Activated naive CD8-positive, alpha-beta T cell treated with anti-CD3 and anti-CD28 coated beads for 36 hours (primary cell): ENCODE results near the gene HBM. TPM values are rescaled to one million over a fixed set of nuclear protein-coding genes. Genes with fewer than 3 reads are reported as not detected.
"Not testable (repeated sequence)": the region's sequence is repeated elsewhere in the genome, so short reads cannot be mapped to it uniquely, and the experiment has no call there.

ENCODE experiments used
- DNase-seq: peaks from one replicate; pipeline ENCODE4 v3.0.0; 2021
- H3K27ac Mint-ChIP-seq: one replicate; pipeline ENCODE4 v1.8.0; 2022; ENCODE audit warnings: mild to moderate bottlenecking, moderate library complexity, mixed read lengths
- H3K27me3 Mint-ChIP-seq: one replicate; pipeline ENCODE4 v1.8.0; 2022; ENCODE audit warnings: mild to moderate bottlenecking, mixed read lengths
- H3K36me3 Mint-ChIP-seq: one replicate; pipeline ENCODE4 v1.8.0; 2021; ENCODE audit warnings: mild to moderate bottlenecking, mixed read lengths
- H3K4me1 Mint-ChIP-seq: one replicate; pipeline ENCODE4 v1.8.0; 2021; ENCODE audit warnings: mixed read lengths
- H3K4me3 Mint-ChIP-seq: one replicate; pipeline ENCODE4 v1.8.0; 2022; ENCODE audit warnings: mild to moderate bottlenecking, moderate library complexity, mixed read lengths
- H3K9me3 Mint-ChIP-seq: one replicate; pipeline ENCODE4 v1.8.0; 2022; ENCODE audit warnings: mixed read lengths
- total RNA-seq, 2 experiments: library from RNA; stranded (reverse); gene quantifications; one replicate each; pipeline ENCODE4 v1.2.3, GENCODE V29; 2021

Gene HBM
- total RNA-seq, 2 experiments from 2014 or later = not detected

DNA sequence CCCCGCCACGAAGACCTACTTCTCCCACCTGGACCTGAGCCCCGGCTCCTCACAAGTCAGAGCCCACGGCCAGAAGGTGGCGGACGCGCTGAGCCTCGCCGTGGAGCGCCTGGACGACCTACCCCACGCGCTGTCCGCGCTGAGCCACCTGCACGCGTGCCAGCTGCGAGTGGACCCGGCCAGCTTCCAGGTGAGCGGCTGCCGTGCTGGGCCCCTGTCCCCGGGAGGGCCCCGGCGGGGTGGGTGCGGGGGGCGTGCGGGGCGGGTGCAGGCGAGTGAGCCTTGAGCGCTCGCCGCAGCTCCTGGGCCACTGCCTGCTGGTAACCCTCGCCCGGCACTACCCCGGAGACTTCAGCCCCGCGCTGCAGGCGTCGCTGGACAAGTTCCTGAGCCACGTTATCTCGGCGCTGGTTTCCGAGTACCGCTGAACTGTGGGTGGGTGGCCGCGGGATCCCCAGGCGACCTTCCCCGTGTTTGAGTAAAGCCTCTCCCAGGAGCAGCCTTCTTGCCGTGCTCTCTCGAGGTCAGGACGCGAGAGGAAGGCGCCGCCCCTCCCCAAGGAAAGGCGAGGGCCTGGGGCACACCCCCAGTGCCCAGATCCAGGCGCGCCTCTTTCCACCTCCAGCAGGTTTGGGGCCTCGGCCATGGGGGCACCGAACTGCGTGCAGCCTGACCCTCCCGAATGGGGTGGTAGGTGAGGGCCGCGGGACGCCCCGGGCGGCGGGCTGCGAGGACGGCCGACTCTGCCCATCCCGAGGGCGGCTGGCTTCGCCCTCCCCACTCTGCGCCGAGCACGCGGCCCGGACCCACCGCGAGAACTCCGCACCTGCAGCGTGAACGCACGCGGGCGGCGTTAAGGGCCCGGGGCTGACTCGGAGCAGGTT is 15.1 kb downstream of the HBM start:
- Mint-ChIP-seq H3K9me3 (no peaks in the 10 kb centered on the region), H3K36me3 (peaks cover 6% of the 10 kb centered on the region), H3K27ac (no peak overlapping the region), H3K4me3 (peak overlapping the region; percentile 42), H3K27me3 (peaks cover 29% of the 10 kb centered on the region), H3K4me1 (peaks cover 6% of the 10 kb centered on the region)
- DNase-seq = peak; percentile 88

DNA sequence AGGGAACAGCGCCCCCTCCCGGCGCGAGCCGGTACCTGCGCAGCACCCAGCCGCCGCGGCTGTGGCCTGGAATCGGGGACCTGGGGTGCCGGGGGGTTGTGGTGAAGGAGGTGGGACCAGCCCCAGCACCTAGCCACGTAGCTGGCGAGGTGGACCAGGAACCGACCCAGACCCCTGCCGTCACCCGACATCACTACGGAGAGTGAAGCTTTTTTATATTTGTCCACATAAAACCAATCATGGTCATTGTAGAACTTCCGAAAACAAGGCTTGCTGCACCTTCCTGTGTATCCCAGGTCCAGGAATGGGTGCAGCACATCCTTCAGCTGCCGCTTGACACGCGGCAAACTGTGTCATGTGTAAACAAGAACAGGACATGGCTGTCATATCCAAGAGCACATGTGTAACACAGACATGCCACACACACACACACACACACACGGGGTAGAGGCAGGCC is 15.8 kb downstream of the HBM start:
- Mint-ChIP-seq H3K9me3 (no peaks in the 10 kb centered on the region), H3K4me1 (peaks cover 6% of the 10 kb centered on the region), H3K27me3 (peaks cover 29% of the 10 kb centered on the region), H3K4me3 (no peak overlapping the region), H3K27ac (no peak overlapping the region), H3K36me3 (peaks cover 6% of the 10 kb centered on the region)
- no peak for DNase-seq

DNA sequence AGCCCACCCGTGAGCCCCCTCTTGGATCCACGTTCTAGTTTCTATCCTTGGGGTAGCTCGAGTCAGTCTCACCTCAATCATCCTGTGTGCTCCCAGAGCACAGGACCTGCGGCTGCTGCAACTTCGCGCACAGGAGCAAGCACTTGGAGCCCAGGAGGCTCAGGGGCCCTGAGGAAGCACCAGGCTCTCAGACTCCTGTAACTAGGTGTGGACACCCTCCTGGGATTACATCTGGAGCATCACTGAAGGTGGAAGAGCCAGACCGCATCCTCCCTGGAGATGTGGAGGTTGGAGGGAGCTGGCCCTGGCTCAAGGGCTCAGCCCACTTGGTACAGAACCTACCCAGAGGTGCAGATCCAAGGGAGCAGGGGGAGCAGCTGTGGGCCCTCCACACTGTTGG is 17.2 kb downstream of the HBM start:
- H3K27me3 Mint-ChIP-seq = peaks cover 20% of the 10 kb centered on the region
- no peaks in the 10 kb centered on the region for H3K4me1 Mint-ChIP-seq
- H3K36me3 Mint-ChIP-seq = peaks cover 13% of the 10 kb centered on the region
- no peaks in the 10 kb centered on the region for H3K9me3 Mint-ChIP-seq
- no peak overlapping the region for H3K27ac Mint-ChIP-seq
- no peak overlapping the region for H3K4me3 Mint-ChIP-seq
- DNase-seq = no peak

DNA sequence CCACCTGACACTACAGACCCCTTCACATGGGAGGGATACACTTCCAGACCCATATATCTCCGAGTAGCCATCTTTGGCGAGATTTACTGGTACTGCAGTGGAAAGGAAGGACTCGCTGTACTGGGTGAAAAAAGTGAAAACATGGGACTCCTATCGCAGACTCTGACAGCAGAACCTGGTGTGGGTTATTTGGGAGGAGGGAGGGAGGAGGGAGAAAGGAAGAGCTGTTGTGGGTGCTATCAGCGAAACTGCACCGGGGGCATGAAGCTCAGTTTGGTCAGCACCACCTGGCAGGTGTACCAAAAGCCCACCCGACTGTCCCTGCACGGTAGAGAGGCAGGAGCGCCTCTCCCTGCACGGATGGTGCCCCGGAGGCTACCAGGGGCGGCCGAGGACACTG is 19.4 kb downstream of the HBM start:
- H3K4me3 Mint-ChIP-seq = no peak overlapping the region
- H3K27ac Mint-ChIP-seq = no peak overlapping the region
- H3K27me3 Mint-ChIP-seq = no peaks in the 10 kb centered on the region
- H3K36me3 Mint-ChIP-seq = peaks cover 27% of the 10 kb centered on the region
- H3K9me3 Mint-ChIP-seq = no peaks in the 10 kb centered on the region
- H3K4me1 Mint-ChIP-seq = peaks cover 6% of the 10 kb centered on the region
- DNase-seq = no peak

DNA sequence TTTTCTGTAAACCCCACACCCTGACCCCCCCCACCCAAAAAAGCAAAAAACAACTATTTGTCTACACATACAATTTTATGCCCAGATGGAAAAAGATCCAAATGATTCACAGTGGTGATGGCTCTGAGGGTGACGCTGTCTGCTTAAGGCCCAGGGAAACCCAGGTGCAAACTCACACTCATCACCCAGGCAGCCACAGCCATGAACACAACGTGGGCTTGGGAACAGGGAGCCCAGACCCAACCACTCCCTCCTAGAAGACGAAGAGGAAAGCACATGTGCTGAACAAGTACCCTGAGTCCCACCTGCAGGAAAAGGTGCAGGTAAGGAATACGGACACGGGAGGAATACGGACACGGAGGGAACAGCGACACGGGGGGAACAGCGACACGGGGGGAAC is 19.9 kb downstream of the HBM start:
- no peaks in the 10 kb centered on the region for H3K27me3 Mint-ChIP-seq
- peaks cover 27% of the 10 kb centered on the region for H3K36me3 Mint-ChIP-seq
- peaks cover 6% of the 10 kb centered on the region for H3K4me1 Mint-ChIP-seq
- no peak for DNase-seq
- no peak overlapping the region for H3K27ac Mint-ChIP-seq
- H3K9me3 Mint-ChIP-seq = no peaks in the 10 kb centered on the region
- no peak overlapping the region for H3K4me3 Mint-ChIP-seq

DNA sequence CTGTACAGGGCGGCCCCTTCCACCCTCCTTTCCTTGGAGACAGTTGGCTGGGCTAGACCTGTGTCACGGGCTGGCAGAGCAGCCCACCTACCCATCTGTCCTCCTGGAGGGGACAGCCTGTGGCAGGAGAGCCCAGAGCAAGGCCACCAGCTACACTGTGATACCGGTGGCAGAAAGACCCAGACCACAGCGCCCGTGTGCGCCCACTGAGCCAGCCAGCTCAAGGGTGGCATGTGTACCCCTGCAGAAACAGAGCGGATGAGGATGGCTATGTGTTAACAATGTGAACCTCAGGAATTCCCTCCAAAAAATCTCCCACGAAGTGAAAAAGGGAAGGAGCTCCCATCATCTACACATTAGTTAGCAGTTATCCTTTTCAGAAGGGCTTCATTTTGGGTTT is 21.6 kb downstream of the HBM start:
- H3K4me1 Mint-ChIP-seq = peaks cover 6% of the 10 kb centered on the region
- no peaks in the 10 kb centered on the region for H3K9me3 Mint-ChIP-seq
- no peak overlapping the region for H3K27ac Mint-ChIP-seq
- no peak for DNase-seq
- no peaks in the 10 kb centered on the region for H3K27me3 Mint-ChIP-seq
- no peak overlapping the region for H3K4me3 Mint-ChIP-seq
- H3K36me3 Mint-ChIP-seq = peaks cover 29% of the 10 kb centered on the region

DNA sequence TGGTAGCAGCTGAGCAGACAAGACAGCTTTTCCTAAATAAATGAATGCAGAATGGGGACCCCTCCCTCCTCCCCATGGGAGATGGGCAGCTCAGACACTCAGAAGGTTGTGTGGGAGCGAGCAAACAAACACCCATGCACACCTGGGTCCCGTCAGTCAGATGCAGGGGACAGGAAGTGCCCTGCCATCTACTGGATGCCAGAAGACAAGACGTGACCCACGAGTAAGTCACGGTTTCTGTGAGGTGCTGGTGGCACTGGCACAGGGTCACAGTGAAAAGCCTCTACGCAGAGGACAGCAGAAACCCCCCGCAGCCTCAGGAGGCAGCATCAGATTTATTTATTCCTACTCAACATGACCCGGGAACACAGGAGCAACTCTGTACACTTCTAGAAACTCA is 22.9 kb downstream of the HBM start:
- no peak overlapping the region for H3K4me3 Mint-ChIP-seq
- no peaks in the 10 kb centered on the region for H3K27me3 Mint-ChIP-seq
- H3K4me1 Mint-ChIP-seq = peaks cover 6% of the 10 kb centered on the region
- H3K36me3 Mint-ChIP-seq = peaks cover 33% of the 10 kb centered on the region
- no peak overlapping the region for H3K27ac Mint-ChIP-seq
- peak; percentile 30 for DNase-seq
- H3K9me3 Mint-ChIP-seq = no peaks in the 10 kb centered on the region

DNA sequence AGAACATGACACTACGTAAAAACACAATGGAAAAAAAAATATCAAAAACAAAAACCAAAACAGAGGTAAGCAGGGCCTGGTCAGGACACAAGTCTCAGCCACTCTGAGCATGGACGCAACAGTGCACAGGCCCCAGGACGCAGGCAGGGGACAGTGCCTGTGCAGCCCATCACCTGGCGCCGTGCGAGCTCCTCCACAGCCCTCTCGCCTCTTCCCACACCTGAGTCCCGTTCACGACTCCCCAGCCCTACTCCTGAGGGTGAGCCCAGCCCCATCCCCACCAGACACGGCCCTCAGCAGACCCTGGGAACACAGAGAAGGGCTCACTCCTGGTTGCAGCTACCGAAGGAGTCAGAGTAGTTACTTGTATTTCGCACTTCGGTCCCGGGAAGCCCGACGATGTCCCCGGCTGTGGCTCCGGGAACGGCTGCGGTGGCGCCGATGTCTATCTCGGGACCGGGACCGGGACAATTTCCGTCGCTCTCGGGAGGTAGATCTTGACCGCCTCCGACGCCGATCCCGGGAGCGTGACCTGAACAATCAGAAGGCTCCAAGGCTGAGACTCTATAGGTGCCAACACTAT is 23.9 kb downstream of the HBM start:
- Mint-ChIP-seq H3K9me3 (no peaks in the 10 kb centered on the region), H3K27ac (no peak overlapping the region), H3K4me3 (no peak overlapping the region), H3K27me3 (no peaks in the 10 kb centered on the region), H3K36me3 (peaks cover 33% of the 10 kb centered on the region), H3K4me1 (peaks cover 6% of the 10 kb centered on the region)
- DNase-seq = no peak

DNA sequence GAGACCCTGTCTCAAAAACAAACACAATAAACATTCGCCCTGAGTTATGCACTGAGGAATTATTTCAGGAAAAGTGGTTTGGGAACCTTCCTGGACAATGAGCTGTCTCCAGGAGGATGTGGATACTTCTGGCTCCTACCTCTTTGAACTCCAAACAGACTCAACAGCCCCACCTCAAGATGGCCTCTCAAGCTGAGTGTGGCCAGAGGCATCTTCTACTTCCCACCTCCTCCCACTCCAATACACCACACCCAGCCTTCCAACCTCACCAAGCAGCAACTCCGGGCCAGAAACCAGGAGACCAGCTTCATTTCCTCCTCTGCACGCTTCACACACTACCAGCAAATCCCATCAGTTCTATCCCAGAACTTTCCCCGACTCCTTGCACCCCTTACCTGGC is 26.1 kb downstream of the HBM start:
- Mint-ChIP-seq H3K4me3 (no peak overlapping the region), H3K27me3 (no peaks in the 10 kb centered on the region), H3K4me1 (peaks cover 6% of the 10 kb centered on the region), H3K27ac (no peak overlapping the region), H3K9me3 (no peaks in the 10 kb centered on the region), H3K36me3 (peaks cover 30% of the 10 kb centered on the region)
- no peak for DNase-seq

DNA sequence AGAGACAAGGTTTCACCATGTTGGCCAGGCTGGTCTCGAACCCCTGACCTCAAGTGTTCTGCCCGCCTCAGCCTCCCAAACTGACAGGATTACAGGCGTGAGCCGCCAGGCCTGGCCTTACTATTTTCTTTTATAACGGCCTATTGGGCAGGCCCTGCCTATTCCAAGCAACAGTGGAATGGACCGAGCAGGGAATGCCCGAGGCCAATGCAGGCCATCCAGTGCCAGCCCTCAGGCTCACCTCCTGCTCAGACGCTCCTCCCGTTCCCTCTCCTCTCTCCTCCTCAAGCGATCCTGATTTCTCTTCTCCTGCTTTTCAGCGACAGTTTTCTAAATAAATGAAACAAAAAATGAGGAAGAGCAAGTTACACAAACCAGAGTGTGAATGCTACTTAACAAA is 26.9 kb downstream of the HBM start:
- no peak overlapping the region for H3K4me3 Mint-ChIP-seq
- H3K36me3 Mint-ChIP-seq = peaks cover 24% of the 10 kb centered on the region
- H3K9me3 Mint-ChIP-seq = no peaks in the 10 kb centered on the region
- H3K4me1 Mint-ChIP-seq = peaks cover 6% of the 10 kb centered on the region
- H3K27ac Mint-ChIP-seq = no peak overlapping the region
- no peaks in the 10 kb centered on the region for H3K27me3 Mint-ChIP-seq
- DNase-seq = no peak

DNA sequence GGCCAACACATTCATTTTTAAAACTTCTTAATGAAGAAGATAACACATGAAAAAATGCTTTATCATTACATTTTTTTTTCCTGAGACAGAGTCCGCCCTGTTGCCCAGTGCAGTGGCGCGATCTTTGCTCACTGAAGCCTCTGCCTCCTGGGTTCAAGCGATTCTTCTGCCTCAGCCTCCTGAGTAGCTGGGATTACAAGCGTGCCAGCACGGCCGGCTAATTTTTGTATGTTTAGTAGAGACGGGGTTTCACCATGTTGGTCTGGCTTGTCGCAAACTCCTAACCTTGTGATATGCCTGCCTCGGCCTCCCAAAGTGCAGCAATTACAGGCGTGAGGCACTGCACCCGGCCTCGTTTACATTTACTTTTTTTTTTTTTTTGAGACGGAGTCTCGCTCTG is 27.7 kb downstream of the HBM start:
- peaks cover 24% of the 10 kb centered on the region for H3K36me3 Mint-ChIP-seq
- H3K4me3 Mint-ChIP-seq = no peak overlapping the region
- H3K27me3 Mint-ChIP-seq = no peaks in the 10 kb centered on the region
- no peak for DNase-seq
- no peak overlapping the region for H3K27ac Mint-ChIP-seq
- peaks cover 6% of the 10 kb centered on the region for H3K4me1 Mint-ChIP-seq
- no peaks in the 10 kb centered on the region for H3K9me3 Mint-ChIP-seq

DNA sequence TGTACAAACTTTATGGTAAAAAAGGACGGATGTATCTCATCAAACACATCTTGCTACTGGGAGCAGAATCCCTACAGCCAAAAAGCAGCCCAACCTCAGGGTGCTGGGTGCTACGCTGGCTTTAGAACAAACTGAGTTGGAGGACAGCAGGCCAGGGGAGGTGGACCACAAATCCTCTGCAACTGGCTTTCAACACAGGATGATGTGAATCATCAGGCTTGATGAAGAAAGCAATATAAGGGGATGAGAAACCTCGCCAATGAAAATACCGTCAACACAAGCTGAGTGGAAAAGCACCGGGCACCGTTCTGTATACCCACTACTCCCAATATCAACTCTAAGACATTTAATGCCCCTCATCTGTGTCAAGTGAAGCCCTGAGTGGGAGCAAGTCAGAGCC is 28.7 kb downstream of the HBM start:
- peaks cover 14% of the 10 kb centered on the region for H3K36me3 Mint-ChIP-seq
- H3K4me3 Mint-ChIP-seq = no peak overlapping the region
- no peaks in the 10 kb centered on the region for H3K9me3 Mint-ChIP-seq
- no peaks in the 10 kb centered on the region for H3K27me3 Mint-ChIP-seq
- H3K27ac Mint-ChIP-seq = no peak overlapping the region
- H3K4me1 Mint-ChIP-seq = no peaks in the 10 kb centered on the region
- DNase-seq = no peak

DNA sequence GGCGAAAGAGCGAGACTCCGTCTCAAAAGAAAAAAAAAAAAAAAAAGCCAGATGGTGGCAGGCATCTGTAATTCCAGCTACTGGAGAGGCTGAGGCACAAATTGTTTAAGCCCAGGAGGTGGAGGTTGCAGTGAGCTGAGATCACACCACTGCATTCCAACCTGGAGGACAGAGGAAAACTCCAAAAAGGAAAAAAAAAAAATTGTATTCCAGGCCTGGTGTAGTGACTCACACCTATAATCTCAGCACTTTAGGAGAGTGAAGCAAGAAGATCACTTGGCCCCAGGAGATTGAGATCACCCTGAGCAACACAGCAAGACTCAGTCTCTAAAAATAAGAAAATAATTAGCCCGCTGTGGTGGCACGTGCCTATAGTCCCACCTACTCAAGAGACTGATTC is 34.6 kb downstream of the HBM start:
- H3K27ac Mint-ChIP-seq = no peak overlapping the region
- no peak overlapping the region for H3K4me3 Mint-ChIP-seq
- H3K4me1 Mint-ChIP-seq = no peaks in the 10 kb centered on the region
- H3K36me3 Mint-ChIP-seq = peaks cover 13% of the 10 kb centered on the region
- DNase-seq = no peak
- no peaks in the 10 kb centered on the region for H3K9me3 Mint-ChIP-seq
- no peaks in the 10 kb centered on the region for H3K27me3 Mint-ChIP-seq

DNA sequence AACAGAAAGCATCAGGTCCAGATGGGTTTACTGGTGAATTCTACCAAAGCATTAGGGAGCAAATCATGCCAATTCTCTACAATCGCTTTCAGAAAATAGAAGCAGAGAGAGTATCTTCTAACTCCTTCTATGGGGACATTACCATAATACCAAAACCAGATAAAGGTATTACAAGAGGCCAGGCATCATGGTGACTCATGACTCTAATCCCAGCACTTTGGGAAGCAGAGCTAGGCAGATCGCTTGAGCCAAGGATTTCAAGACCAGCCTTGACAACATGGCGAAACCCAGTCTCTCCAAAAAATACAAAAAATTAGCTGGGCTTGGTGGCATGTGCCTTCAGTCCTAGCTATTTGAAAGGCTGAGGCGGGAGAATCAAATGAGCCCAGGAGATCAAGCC is 37.5 kb downstream of the HBM start:
- Mint-ChIP-seq H3K4me3 (no peak overlapping the region), H3K27me3 (no peaks in the 10 kb centered on the region), H3K27ac (no peak overlapping the region), H3K9me3 (no peaks in the 10 kb centered on the region), H3K4me1 (peaks cover 8% of the 10 kb centered on the region), H3K36me3 (peaks cover 18% of the 10 kb centered on the region)
- DNase-seq = no peak

DNA sequence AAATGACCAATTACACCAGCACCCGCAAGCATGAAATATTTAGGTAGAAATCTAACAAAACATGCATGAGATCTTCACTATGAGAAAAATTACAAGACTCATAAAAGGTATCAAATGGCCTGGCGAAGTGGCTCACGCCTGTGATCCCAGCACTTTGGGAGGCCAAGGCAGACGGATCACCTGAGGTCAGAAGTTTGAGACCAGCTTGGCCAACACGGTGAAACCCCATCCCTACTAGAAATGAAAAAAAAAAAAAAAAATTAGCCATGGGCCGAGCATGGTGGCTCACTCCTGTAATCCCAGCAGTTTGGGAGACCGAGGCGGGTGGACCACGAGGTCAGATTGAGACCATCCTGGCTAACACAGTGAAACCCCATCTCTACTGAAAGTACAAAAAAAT is 38.3 kb downstream of the HBM start:
- not testable (repeated sequence) for H3K4me3 Mint-ChIP-seq, DNase-seq, H3K27me3 Mint-ChIP-seq, H3K9me3 Mint-ChIP-seq, H3K4me1 Mint-ChIP-seq, H3K27ac Mint-ChIP-seq
- H3K36me3 Mint-ChIP-seq = peaks cover 22% of the 10 kb centered on the region

DNA sequence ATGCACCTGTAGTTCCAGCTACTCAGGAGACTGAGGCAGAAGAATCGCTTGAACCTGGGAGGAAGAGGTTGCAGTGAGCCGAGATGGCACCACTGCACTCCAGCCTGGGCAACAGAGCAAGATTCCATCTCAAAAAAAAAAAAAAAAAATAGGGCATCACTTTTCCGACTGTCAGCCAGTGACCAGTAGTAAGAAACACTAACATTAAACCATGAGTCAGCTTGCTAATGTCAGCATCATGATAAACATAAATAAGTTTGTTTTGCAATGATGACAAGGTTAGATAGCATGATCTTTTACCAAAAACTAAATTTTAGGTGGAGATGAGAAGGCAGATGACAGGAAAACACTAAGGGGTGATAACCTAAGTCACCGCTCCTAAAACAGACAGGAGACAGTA is 43.6 kb downstream of the HBM start:
- Mint-ChIP-seq H3K4me1 (peaks cover 11% of the 10 kb centered on the region), H3K36me3 (peaks cover 14% of the 10 kb centered on the region)
- not testable (repeated sequence) for H3K4me3 Mint-ChIP-seq, H3K9me3 Mint-ChIP-seq, H3K27ac Mint-ChIP-seq, H3K27me3 Mint-ChIP-seq, DNase-seq
